GM18870 (cell line): ENCODE measurements around the gene EFL1.
"Not testable (repeated sequence)": the region's sequence is repeated elsewhere in the genome, so short reads cannot be mapped to it uniquely, and the experiment has no call there.

ENCODE experiments used
- ATAC-seq: cut with Tn5 transposase; IDR thresholded peaks from one replicate; pipeline ENCODE4 v1.9.1; 2021; ENCODE audit warnings: moderate library complexity; ENCODE audit not compliant: unreplicated experiment

Gene EFL1

GRCh38 chr15:82204575-82204974, 58.0 kb downstream of the EFL1 start:
- ATAC-seq = not testable (repeated sequence)

- peak; percentile 84 for ATAC-seq
These were observed 64.6 kb downstream of the EFL1 start for GRCh38 chr15:82197733-82198594.

GRCh38 chr15:82196353-82196752, 66.2 kb downstream of the EFL1 start:
- no peak for ATAC-seq

GRCh38 chr15:82195818-82196217, 66.7 kb downstream of the EFL1 start:
- ATAC-seq = not testable (repeated sequence)

- not testable (repeated sequence) for ATAC-seq
These were observed 68.0 kb downstream of the EFL1 start for GRCh38 chr15:82194488-82194887.

GRCh38 chr15:82193435-82193834, 69.1 kb downstream of the EFL1 start:
- ATAC-seq = not testable (repeated sequence)

GRCh38 chr15:82192394-82192793, 70.1 kb downstream of the EFL1 start:
- ATAC-seq = not testable (repeated sequence)

GRCh38 chr15:82186719-82187406, 75.7 kb downstream of the EFL1 start:
- ATAC-seq = no peak

GRCh38 chr15:82186161-82186560, 76.4 kb downstream of the EFL1 start:
- ATAC-seq = no peak

GRCh38 chr15:82184776-82185175, 77.8 kb downstream of the EFL1 start:
- no peak for ATAC-seq

GRCh38 chr15:82184355-82184754, 78.2 kb downstream of the EFL1 start:
- ATAC-seq = no peak

GRCh38 chr15:82183121-82184031, 79.2 kb downstream of the EFL1 start:
- no peak for ATAC-seq

- no peak for ATAC-seq
These were observed 81.2 kb downstream of the EFL1 start for GRCh38 chr15:82181371-82181770.

GRCh38 chr15:82178061-82178460, 84.5 kb downstream of the EFL1 start:
- no peak for ATAC-seq

GRCh38 chr15:82177291-82178010, 85.1 kb downstream of the EFL1 start:
- ATAC-seq = no peak

GRCh38 chr15:82176542-82176941, 86.0 kb downstream of the EFL1 start:
- ATAC-seq = no peak

- ATAC-seq = no peak
These were observed 87.9 kb downstream of the EFL1 start for GRCh38 chr15:82174471-82175235.

- ATAC-seq = no peak
These were observed 89.4 kb downstream of the EFL1 start for GRCh38 chr15:82173108-82173507.

GRCh38 chr15:82172506-82172905, 90.0 kb downstream of the EFL1 start:
- no peak for ATAC-seq

- ATAC-seq = no peak
These were observed 93.8 kb downstream of the EFL1 start for GRCh38 chr15:82168757-82169156.
